Small intestine (tissue), 7 donors: ENCODE data around the gene MYBBP1A. TPM values are rescaled to one million over a fixed set of nuclear protein-coding genes. Genes with fewer than 3 reads are reported as not detected.

Experiments
- DNase-seq, 2 donors: peaks; one replicate each; pipeline versions ENCODE4 v3.0.0 to v3.0.0-alpha.2; 2013
- FAIRE-seq: peaks from 2 replicates; lab custom pipeline; 2012; peaks lifted over from hg19 to GRCh38; lab: Jason Lieb, UNC
- H3K27ac ChIP-seq, 3 donors: one replicate each; pipeline ENCODE4 v1.5.1; 2013; ENCODE audit warnings: low read length in 2 of 3, mild to moderate bottlenecking in 2 of 3, control low read depth in 1 of 3, inconsistent platforms in 1 of 3, low read depth in 1 of 3, moderate library complexity in 1 of 3
- H3K27me3 ChIP-seq, 3 donors: one replicate each; pipeline ENCODE4 v1.6.1; 2013; ENCODE audit warnings: low read length in 3 of 3, inconsistent platforms in 1 of 3; ENCODE audit not compliant: control insufficient read depth in 3 of 3, insufficient read depth in 3 of 3
- H3K36me3 ChIP-seq, 3 donors: one replicate each; pipeline ENCODE4 v1.6.1; 2013; ENCODE audit warnings: low read length in 3 of 3, inconsistent platforms in 1 of 3, low read depth in 1 of 3, mild to moderate bottlenecking in 1 of 3, moderate library complexity in 1 of 3; ENCODE audit not compliant: control insufficient read depth in 3 of 3, insufficient read depth in 2 of 3
- H3K4me1 ChIP-seq, 3 donors: one replicate each; pipeline ENCODE4 v1.6.1; 2013; ENCODE audit warnings: low read length in 2 of 3, inconsistent platforms in 1 of 3, low read depth in 1 of 3, mild to moderate bottlenecking in 1 of 3, moderate library complexity in 1 of 3; ENCODE audit not compliant: control insufficient read depth in 3 of 3, insufficient read depth in 2 of 3
- H3K4me3 ChIP-seq, 3 donors: one replicate each; pipeline ENCODE4 v1.5.1; 2013; ENCODE audit warnings: low read length in 3 of 3, control low read depth in 1 of 3, inconsistent platforms in 1 of 3, low read depth in 1 of 3, mild to moderate bottlenecking in 1 of 3, moderate library complexity in 1 of 3
- H3K9me3 ChIP-seq, 2 donors: one replicate each; pipeline ENCODE4 v1.6.1; 2013; ENCODE audit warnings: low read depth in 1 of 2, low read length in 1 of 2; ENCODE audit not compliant: control insufficient read depth in 2 of 2, insufficient read depth in 1 of 2
- WGBS, 3 donors: extraction: QIAGEN DNeasy Blood & Tissue Kit; methylation state at CpG; one replicate each; pipeline ENCODE4 v1.1.7; 2013; 5-methylcytosine and 5-hydroxymethylcytosine counted together
- polyA plus RNA-seq, 4 donors: library from polyadenylated mRNA; stranded (reverse) in 3 of 4; unstranded in 1 of 4; fragments of 200-250 nt in 3 of 4; fragments of 120-200 nt in 1 of 4; gene quantifications; one replicate each; pipeline versions ENCODE4 v1.2.1 to v1.2.3, GENCODE V29; 2013
- donor health status: healthy with polysubstance abuse.
- donor health status: control.
- donor health status: control.
- donor health status: Bipolar disorder and iron deficiency.
- donor health status: healthy.

The MYBBP1A gene
- polyA plus RNA-seq, 4 donors = 15.0 to 43.5 (median 25.1) TPM

GRCh38 chr17:4548061-4548461 is 7.1 kb downstream of the MYBBP1A start:
- no peak for DNase-seq
- no peak overlapping the region for H3K4me3 ChIP-seq
- no peaks in the 10 kb centered on the region for H3K9me3 ChIP-seq
- H3K27ac ChIP-seq = no peak overlapping the region
- H3K36me3 ChIP-seq = peaks cover 28 to 98% (median 36%) of the 10 kb centered on the region in 3 donors
- no peaks in the 10 kb centered on the region for H3K4me1 ChIP-seq
- no peak for FAIRE-seq
- 93 to 95% (median 94%) methylated on average over 16 to 18 of the region's 18 CpGs for WGBS, 3 donors
- H3K27me3 ChIP-seq = no peaks in the 10 kb centered on the region

- Histone ChIP-seq H3K27me3 (no peaks in the 10 kb centered on the region), H3K9me3 (no peaks in the 10 kb centered on the region), H3K36me3 (peaks cover 33 to 98% (median 35%) of the 10 kb centered on the region in 3 donors), H3K4me3 (no peak overlapping the region), H3K27ac (no peak overlapping the region), H3K4me1 (no peaks in the 10 kb centered on the region)
- WGBS, 3 donors = 91 to 92% (median 92%) methylated on average over 17 of the region's 17 CpGs
- FAIRE-seq (no peak), DNase-seq (no peak)
Measured at GRCh38 chr17:4547118-4547906, 7.9 kb downstream of the MYBBP1A start.

GRCh38 chr17:4545217-4545951 is 9.8 kb downstream of the MYBBP1A start:
- FAIRE-seq (no peak), DNase-seq (no peak)
- Histone ChIP-seq H3K27ac (no peak overlapping the region), H3K36me3 (peaks cover 26 to 99% (median 31%) of the 10 kb centered on the region in 3 donors), H3K4me3 (no peak overlapping the region), H3K27me3 (no peaks in the 10 kb centered on the region), H3K4me1 (peaks cover 0 to 18% (median 2%) of the 10 kb centered on the region in 3 donors), H3K9me3 (no peaks in the 10 kb centered on the region)
- 91 to 93% (median 91%) methylated on average over 31 to 32 of the region's 32 CpGs for WGBS, 3 donors

DNA sequence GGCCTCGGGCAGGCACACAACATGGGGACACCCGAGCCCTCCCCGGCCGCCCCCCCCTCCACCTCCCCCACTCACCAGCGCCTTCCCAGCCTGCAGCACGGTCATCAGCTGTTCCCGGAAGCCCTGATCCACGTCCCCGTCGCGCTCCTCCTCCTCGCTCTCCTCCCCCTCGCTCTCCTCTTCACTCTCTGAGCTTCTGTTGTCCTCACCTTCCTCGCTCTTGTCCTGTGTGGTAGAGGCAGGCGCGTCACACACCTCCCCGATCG is 10.3 kb downstream of the MYBBP1A start:
- DNase-seq = no peak
- H3K36me3 ChIP-seq = peaks cover 23 to 99% (median 26%) of the 10 kb centered on the region in 3 donors
- H3K27ac ChIP-seq = no peak overlapping the region
- 89 to 96% (median 92%) methylated on average over 17 to 18 of the region's 18 CpGs for WGBS, 3 donors
- H3K4me3 ChIP-seq = no peak overlapping the region
- no peaks in the 10 kb centered on the region for H3K9me3 ChIP-seq
- H3K27me3 ChIP-seq = no peaks in the 10 kb centered on the region
- no peak for FAIRE-seq
- H3K4me1 ChIP-seq = peaks cover 0 to 19% (median 2%) of the 10 kb centered on the region in 3 donors

- H3K4me1 ChIP-seq = peaks cover 0 to 19% (median 2%) of the 10 kb centered on the region in 3 donors
- WGBS, 3 donors = 92 to 94% (median 94%) methylated on average over 24 to 37 of the region's 37 CpGs
- no peak for FAIRE-seq
- no peak overlapping the region for H3K27ac ChIP-seq
- no peaks in the 10 kb centered on the region for H3K9me3 ChIP-seq
- H3K27me3 ChIP-seq = no peaks in the 10 kb centered on the region
- no peak overlapping the region for H3K4me3 ChIP-seq
- no peak for DNase-seq
- peaks cover 23 to 99% (median 25%) of the 10 kb centered on the region in 3 donors for H3K36me3 ChIP-seq
Measured at GRCh38 chr17:4544135-4544950, 10.8 kb downstream of the MYBBP1A start.

DNA sequence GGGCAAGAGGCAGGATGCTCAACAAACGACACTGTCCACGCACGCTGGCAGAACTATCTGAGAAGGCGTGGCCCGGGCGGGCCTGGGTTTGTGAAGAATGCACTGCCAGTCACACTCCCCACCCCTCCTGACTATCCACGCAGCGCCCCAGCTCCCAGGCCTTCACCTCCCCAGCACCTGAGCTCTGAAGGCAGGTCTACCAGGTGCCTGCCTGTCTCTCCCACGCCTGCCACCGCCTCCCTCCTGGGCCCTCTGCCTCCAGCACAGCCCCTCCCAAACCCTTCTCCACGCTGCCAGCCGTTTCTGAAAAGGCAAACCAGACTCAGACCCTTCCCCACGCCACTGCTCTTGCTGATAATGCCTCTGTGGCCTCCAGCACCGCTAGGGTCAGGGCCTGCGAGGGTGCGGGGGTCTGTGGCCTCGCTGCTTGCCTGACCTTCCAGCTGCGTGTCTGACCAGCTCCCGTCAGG is 11.6 kb downstream of the MYBBP1A start:
- FAIRE-seq (no peak), DNase-seq (no peak)
- H3K27me3 ChIP-seq = no peaks in the 10 kb centered on the region
- no peaks in the 10 kb centered on the region for H3K9me3 ChIP-seq
- H3K36me3 ChIP-seq = peaks cover 17 to 99% (median 27%) of the 10 kb centered on the region in 3 donors
- H3K4me1 ChIP-seq = peaks cover 0 to 19% (median 2%) of the 10 kb centered on the region in 3 donors
- 58 to 77% (median 64%) methylated on average over 19 of the region's 19 CpGs for WGBS, 3 donors
- H3K4me3 ChIP-seq = no peak overlapping the region
- H3K27ac ChIP-seq = no peak overlapping the region

DNA sequence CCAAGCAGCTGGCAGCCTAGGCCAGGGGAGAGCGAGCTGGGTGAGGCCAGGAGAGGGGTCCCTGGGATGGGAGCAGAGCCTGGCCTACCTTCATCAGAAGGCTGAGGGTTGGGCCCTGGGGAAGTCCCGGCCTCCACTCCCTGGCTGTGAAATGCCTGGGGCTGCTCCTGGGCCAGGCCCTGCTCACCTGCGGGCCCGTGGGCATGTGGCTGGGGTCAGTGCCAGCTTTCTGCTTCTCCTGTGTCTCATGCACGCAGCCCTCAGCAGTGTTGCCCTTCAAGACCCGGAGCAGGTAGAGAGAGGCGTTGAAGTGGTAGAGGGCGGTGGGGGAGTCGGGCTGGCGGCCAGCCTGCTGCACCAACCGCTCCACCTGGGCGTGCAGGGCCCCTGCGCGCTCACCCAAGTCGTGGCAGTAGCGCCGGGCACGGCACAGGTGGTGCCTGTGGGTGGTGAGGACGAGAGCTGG is 12.4 kb downstream of the MYBBP1A start:
- Histone ChIP-seq H3K27ac (no peak overlapping the region), H3K36me3 (peaks cover 13 to 99% (median 23%) of the 10 kb centered on the region in 3 donors), H3K27me3 (no peaks in the 10 kb centered on the region), H3K4me3 (no peak overlapping the region), H3K4me1 (peaks cover 0 to 19% (median 2%) of the 10 kb centered on the region in 3 donors), H3K9me3 (no peaks in the 10 kb centered on the region)
- DNase-seq (no peak), FAIRE-seq (no peak)
- 80 to 92% (median 92%) methylated on average over 19 of the region's 19 CpGs for WGBS, 3 donors
